Muscle of arm (tissue), 12 donors: ENCODE measurements around the gene SNAPC2. TPM values are rescaled to one million over a fixed set of nuclear protein-coding genes. Genes with fewer than 3 reads are reported as not detected.
"Not testable (repeated sequence)": the region's sequence is repeated elsewhere in the genome, so short reads cannot be mapped to it uniquely, and the experiment has no call there.

Source experiments
- DNase-seq: peaks from one replicate; pipeline ENCODE4 v3.0.0-alpha.2; 2013
- polyA plus RNA-seq, 12 donors: library from polyadenylated mRNA; unstranded; fragments of 120-200 nt; gene quantifications; one replicate each; pipeline ENCODE4 v1.2.1, GENCODE V29; 2013; ENCODE audit not compliant: insufficient read length in 12 of 12

The SNAPC2 gene
- polyA plus RNA-seq, 12 donors: 10.9 to 20.3 (median 14.8) TPM; not detected in 1

GRCh38 chr19:7918615-7919421 lies 1.3 kb upstream of the SNAPC2 start:
- no peak for DNase-seq

DNA sequence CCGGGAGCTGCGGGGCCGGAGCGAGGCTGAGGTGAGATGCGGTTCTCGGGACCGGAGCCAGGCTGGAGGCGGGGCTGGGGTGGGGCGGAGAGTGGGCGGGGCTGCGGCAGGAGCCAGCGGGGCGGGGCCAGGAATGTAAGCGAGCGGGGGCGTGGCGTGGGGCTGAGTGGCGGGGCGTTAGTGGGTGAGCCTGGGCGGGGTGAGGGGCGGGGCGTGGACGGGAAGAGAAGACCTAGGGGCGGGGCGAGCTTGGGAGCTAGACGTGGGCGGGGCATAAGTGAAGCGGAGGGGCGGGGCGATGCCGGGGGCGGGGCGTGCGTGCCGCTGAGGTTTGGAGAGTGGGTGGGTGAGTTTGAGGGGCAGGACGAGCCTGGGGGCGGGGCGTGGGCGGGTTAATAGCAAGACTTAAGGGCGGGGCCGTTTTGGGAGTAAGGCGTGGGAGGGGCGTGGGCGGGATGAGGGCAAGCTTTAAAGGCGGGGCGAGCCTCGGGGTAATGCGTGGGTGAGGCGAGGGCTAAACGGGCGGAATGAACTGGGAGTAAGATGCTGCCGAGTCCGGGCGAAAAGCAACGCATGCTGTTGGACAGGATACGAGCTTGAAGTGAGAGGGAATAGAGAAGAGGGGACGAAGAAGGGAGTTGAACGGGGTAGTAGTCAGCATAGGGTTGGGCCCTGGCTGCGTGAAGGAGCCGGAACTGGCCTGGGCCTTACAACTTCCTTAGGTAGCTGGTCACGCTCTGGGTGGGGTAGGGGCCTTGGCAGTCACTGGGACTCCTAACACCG lies 572 bp downstream of the SNAPC2 start:
- peak; percentile 95 for DNase-seq

DNA sequence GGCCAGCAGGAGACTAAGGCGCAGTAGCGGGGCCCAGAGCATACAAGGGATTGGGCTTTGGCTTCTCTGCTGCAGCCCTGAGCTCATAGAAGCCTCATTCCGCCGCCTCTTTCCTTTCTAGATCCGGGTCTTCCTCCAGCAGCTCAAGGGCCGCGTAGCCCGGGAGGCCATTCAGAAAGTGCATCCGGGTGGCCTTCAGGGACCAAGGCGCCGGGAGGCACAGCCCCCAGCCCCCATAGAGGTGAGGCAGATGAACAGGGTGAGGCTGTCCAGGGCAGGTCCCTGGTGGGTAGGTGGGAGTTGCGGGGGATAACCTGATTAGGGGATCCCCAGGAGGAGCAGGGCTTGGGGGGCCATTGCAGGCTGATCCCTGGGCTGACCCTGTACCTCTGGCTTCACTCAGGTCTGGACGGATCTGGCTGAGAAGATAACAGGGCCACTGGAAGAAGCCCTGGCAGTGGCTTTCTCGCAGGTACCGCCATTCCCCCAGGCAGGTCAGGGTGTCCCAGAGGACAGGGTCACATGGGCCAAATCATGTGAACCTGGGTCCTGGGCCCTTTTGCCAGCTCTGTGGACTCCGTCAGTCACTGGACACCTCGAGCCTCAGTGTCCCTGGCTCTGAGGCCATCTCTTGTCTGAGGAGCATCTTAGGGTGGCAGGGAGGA lies 1.3 kb downstream of the SNAPC2 start:
- DNase-seq: no peak

DNA sequence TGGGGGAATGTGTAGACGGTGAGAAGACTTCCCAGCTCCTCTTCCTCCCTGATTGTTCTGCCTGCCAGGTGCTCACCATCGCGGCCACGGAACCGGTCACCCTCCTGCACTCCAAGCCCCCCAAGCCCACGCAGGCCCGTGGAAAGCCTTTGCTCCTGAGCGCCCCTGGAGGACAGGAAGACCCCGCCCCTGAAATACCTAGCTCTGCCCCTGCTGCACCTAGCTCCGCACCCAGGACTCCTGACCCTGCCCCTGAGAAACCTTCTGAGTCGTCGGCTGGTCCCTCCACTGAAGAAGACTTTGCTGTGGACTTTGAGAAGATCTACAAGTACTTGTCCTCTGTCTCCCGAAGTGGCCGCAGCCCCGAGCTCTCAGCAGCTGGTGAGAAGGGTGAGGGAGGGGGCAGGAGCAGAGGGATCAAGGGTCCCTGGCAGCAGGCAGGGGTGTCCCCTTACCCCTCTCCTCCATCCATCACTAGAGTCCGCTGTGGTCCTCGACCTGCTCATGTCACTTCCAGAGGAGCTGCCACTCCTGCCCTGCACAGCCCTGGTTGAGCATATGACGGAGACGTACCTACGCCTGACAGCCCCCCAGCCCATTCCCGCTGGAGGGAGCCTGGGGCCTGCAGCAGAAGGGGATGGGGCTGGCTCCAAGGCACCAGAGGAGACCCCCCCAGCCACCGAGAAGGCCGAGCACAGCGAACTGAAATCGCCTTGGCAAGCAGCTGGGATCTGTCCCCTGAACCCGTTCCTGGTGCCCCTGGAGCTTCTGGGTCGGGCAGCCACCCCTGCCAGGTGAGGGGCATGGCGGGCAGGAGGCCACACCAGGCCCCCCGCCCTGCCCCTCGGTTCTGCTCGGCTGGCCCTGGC lies 2.1 kb downstream of the SNAPC2 start:
- no peak for DNase-seq

DNA sequence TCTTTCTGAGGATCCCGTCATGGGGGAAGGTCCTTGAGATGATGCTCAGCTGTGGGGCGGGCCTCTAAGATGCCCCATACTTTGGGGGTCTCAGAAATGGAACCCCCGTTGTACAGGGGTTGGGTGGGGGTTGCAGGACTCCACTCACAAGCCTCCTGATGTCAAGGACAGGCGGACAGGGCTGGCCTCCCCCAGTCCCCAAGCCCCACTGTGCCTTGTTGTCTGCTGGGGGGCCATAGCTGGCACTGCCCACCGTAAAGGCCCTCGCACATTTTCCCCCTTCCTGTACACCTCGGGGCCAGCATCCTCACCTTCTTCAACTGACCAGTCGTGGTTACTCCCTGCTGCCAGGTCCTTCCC lies 2.7 kb downstream of the SNAPC2 start:
- no peak for DNase-seq

DNA sequence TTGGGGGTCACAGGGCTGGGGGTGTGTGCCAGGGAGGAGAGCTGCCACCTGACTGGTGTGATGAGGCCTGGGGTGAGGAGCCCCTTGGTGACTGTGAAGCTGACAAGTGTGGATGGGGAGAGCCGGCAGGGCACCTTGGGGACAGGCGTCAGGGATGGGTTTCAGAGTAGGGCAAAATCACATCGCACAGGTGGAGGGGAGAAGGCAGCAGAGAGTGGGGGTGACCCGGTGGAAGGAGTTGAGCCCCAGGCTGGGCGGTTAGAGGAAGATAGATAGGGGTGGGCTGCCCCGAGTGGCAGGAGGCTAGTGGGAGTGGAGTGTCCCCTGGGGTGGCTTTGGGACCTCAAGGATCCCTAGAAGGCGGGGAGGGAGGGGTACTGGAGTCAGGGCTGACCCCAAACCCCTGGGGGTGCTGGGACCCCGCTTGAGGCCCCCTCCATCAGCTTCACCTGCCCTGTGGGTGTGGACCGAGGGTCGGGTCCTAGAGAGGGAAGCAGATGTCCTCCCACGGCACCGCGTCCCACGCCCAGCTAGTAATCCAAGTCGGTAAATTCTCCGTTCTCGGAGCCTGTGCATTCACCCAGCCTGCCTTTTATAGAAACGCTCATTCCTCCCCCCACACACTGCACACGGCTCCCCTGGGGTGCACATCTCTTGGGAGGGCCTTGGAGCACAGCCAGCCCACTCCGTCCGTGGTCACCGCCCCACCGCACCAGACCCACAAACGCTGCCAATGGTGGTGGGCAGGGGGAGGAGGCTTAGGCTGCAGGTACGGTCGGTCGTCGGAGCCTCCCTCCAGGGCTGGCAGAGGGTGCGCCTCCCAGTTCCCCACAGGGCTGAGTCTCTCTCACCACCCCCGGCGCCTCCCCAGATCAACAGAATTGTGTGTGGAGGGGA lies 3.4 kb downstream of the SNAPC2 start:
- no peak for DNase-seq

DNA sequence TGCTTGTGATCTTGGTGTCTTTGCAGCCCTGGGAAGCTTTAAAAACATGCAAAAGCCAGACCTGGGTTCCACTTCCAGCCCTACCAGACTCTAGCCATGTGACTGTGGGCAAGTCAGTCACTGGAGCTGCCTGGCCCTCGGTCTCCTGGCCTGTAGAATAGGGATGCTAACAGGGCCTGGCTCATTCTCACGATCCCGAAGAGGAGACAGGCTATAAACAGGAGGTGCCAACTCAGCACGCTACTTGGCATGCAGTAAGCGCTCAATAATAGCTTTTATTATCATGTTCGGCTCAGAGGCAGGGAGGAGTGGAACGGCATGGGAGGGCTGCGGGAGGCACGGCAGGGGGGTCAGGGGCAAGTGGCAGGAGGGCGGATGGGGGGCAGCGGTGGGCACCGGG lies 4.1 kb downstream of the SNAPC2 start:
- DNase-seq: no peak

GRCh38 chr19:7924651-7925170 lies 4.6 kb downstream of the SNAPC2 start:
- no peak for DNase-seq

GRCh38 chr19:7925171-7925851 lies 5.2 kb downstream of the SNAPC2 start:
- DNase-seq: peak; percentile 80

- DNase-seq: no peak
Observed at GRCh38 chr19:7926021-7926726, 6.0 kb downstream of the SNAPC2 start, which contains the start of gene CTXN1. CTXN1 (minus strand) TSS chr19:7926135; CDS start chr19:7925538, 597 bp downstream.

- DNase-seq: no peak
Observed at GRCh38 chr19:7926727-7927604, 6.8 kb downstream of the SNAPC2 start.

GRCh38 chr19:7927605-7928333 lies 7.6 kb downstream of the SNAPC2 start:
- no peak for DNase-seq

GRCh38 chr19:7928334-7928706 lies 8.2 kb downstream of the SNAPC2 start:
- DNase-seq: no peak

- no peak for DNase-seq
Observed at GRCh38 chr19:7928741-7929701, 8.9 kb downstream of the SNAPC2 start.

- DNase-seq: not testable (repeated sequence)
Observed at GRCh38 chr19:7930030-7930429, 9.9 kb downstream of the SNAPC2 start.

- no peak for DNase-seq
Observed at GRCh38 chr19:7930765-7931164, 10.6 kb downstream of the SNAPC2 start.
